Dermis microvascular lymphatic vessel endothelial cell (primary cell): Measurements from ENCODE around the gene MPDZ. TPM values are rescaled to one million over a fixed set of nuclear protein-coding genes. Genes with fewer than 3 reads are reported as not detected.

Experiments
- DNase-seq, 2 donors: peaks; one replicate each; pipeline versions ENCODE4 v3.0.0 to v3.0.0-alpha.2; 2010; ENCODE audit warnings: low read depth in 2 of 2
- total RNA-seq: library from RNA; depleted of rRNA; stranded (reverse); fragments of >200 nt; gene quantifications from 2 replicates; pipeline ENCODE4 v1.2.1, GENCODE V29; 2014

Gene MPDZ
- total RNA-seq, 1 donor from 2014 or later, result 65.6 TPM

- DNase-seq, result peak in 1 of 2 donors; percentile 11
Observed at GRCh38 chr9:13140843-13141592, 138.5 kb downstream of the MPDZ start.

GRCh38 chr9:13139641-13140171, 139.8 kb downstream of the MPDZ start:
- DNase-seq, result peak in 1 of 2 donors; percentile 87

GRCh38 chr9:13137426-13137825, 142.1 kb downstream of the MPDZ start:
- no peak for DNase-seq

GRCh38 chr9:13131991-13132390, 147.5 kb downstream of the MPDZ start:
- no peak for DNase-seq

GRCh38 chr9:13131416-13131815, 148.1 kb downstream of the MPDZ start:
- no peak for DNase-seq

GRCh38 chr9:13128266-13128860, 151.1 kb downstream of the MPDZ start:
- no peak for DNase-seq

GRCh38 chr9:13127131-13127530, 152.4 kb downstream of the MPDZ start:
- no peak for DNase-seq

- no peak for DNase-seq
Observed at GRCh38 chr9:13125261-13125660, 154.2 kb downstream of the MPDZ start.

- no peak for DNase-seq
Observed at GRCh38 chr9:13122756-13123369, 156.6 kb downstream of the MPDZ start.

GRCh38 chr9:13118313-13118712, 161.2 kb downstream of the MPDZ start:
- no peak for DNase-seq

GRCh38 chr9:13116292-13116691, 163.2 kb downstream of the MPDZ start:
- DNase-seq, result no peak

GRCh38 chr9:13113751-13114150, 165.7 kb downstream of the MPDZ start:
- no peak for DNase-seq

- no peak for DNase-seq
Observed at GRCh38 chr9:13113216-13113615, 166.3 kb downstream of the MPDZ start.

- DNase-seq, result no peak
Observed at GRCh38 chr9:13111778-13112177, 167.7 kb downstream of the MPDZ start.

- DNase-seq, result no peak
Observed at GRCh38 chr9:13110766-13111417, 168.6 kb downstream of the MPDZ start.

- no peak for DNase-seq
Observed at GRCh38 chr9:13109781-13110180, 169.7 kb downstream of the MPDZ start.

GRCh38 chr9:13107008-13107407, 172.5 kb downstream of the MPDZ start:
- DNase-seq, result no peak

GRCh38 chr9:13100914-13101572, 178.4 kb downstream of the MPDZ start:
- DNase-seq, result no peak

- no peak for DNase-seq
Observed at GRCh38 chr9:13095056-13095455, 184.4 kb downstream of the MPDZ start.

- peak; percentile 66 to 72 for DNase-seq
Observed at GRCh38 chr9:13090628-13091027, 188.9 kb downstream of the MPDZ start.

GRCh38 chr9:13089666-13090065, 189.8 kb downstream of the MPDZ start:
- DNase-seq, result no peak
